GM19023 (cell line): ENCODE measurements around the gene ZBTB11.
"Not testable (repeated sequence)": the region's sequence is repeated elsewhere in the genome, so short reads cannot be mapped to it uniquely, and the experiment has no call there.

ENCODE experiments used
- ATAC-seq: cut with Tn5 transposase; IDR thresholded peaks from one replicate; pipeline ENCODE4 v1.9.1; 2021; ENCODE audit warnings: mild to moderate bottlenecking, moderate library complexity; ENCODE audit not compliant: unreplicated experiment

Gene ZBTB11

DNA sequence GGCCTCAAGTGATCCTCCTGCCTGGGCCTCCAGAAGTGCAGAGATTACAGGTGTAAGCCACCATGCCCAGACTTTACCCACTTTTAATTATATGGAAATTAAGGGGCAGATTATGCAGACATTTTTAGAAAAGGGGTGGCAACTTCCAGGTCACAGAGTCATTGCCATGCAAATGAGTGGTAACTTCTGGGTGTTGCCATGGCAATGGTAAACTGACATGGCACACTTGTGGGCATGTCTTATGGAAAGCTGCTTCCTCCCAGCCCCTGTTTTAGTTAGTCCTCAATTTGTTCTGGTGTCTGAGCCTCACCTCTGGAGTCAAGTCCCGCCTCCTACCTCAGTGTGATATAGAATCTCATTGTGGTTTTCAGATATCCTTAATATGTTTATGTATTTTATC is 53.3 kb downstream of the ZBTB11 start:
- no peak for ATAC-seq

DNA sequence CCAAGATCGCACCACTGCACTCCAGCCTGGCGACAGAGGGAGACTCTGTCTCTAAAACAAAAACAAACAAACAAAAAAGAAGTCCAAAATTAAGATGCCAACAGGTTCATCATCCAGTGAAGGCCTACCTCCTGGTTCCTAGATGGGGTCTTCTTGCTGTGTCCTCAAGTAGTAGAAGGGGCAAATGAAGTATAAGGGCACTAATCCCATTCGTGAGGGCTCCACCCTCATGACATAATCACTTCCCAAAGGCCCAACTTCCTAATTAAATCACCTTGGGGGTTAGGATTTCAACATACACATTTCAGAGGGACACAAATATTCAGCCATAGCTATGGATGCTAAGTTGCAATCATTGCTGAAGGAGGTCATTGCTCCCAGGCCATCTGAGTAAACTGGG is 57.2 kb downstream of the ZBTB11 start:
- no peak for ATAC-seq

DNA sequence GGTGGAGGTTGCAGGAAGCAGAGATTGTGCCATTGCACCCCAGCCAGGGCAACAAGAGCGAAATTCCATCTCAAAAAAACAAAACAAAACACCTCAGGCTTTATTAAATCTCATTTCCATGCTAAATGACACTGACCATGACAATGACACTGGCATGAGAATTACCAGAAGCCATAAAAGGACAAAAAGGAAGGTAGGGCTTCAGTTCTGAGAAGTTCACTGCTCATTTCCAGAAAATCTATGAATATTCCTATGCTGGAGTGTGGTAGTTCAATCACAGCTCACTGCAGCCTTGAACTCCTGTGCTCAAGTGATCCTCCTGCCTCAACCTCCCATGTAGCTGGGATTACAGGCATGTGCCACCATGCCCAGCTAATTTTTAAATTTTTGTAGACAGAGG is 58.2 kb downstream of the ZBTB11 start:
- no peak for ATAC-seq

DNA sequence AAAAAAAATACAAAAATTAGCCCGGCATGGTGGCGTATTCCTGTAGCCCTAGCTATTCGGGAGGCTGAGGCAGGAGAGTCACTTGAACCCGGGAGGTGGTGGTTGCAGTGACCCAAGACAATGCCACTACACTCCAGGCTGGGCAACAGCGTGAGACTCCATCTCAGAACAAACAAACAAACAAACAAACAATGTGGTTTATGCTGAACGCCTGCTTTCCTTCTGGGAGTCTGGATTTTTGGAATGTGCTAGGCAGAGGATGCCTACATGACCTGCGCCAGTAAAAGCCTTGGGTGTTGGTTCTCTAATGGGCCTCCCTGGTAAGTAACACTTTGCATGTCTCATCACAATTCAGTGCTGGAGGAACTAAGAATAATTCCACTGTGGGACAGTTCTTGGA is 59.5 kb downstream of the ZBTB11 start:
- ATAC-seq, result no peak

DNA sequence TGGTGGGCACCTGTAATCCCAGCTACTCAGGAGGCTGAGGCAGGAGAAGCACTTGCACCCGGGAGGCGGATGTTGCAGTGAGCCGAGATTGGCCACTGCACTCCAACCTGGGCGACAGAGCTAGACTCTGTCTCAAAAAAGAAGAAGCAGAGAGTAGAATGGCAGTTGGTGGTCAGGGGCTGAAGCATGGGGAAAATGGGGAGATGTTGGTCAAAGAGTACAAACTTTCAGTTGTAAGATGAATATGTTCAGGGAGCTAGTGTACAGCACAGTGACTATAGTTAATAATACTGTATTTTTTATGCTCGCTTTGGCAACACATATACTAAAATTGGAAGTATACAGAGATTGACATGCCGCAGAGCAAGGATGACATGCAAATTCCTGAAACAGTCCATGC is 61.4 kb downstream of the ZBTB11 start:
- ATAC-seq, result no peak

DNA sequence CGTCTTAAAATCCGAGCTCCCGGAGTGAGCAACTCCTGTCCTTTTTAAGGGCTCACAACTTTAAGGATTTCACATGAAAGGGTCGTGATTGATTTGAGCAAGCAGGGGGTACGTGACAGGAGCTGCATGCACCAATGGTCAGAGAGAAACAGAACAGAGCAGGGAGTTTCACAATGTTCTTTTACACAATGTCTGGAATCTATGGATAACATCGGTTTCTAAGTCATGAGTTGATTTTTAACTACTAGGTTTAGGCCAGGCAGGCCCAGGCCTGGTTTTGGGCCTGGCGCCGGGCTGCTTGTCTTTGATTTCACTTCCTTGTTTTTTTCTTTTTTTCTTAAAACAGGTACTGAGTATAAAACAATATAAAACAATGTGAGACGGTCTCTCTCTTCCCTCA is 63.9 kb downstream of the ZBTB11 start:
- not testable (repeated sequence) for ATAC-seq

DNA sequence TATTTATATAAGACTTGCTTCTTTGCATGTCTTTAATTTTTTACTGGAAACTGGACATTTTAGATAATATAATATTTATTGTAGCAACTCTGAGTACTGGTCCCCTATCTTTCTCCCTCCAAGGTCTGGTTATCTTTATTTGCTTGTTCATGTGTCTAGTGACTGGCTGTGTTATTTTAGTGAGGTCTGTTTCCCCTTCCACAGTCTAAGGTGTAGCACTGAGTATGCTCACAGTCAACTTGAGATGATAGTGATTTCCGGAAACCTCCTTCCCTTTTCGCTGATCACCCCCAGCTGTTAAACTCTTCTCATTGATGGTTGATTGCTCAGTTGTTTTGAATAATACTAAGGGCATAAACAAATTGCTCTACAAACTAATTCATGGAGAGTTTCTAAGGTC is 65.9 kb downstream of the ZBTB11 start:
- no peak for ATAC-seq

DNA sequence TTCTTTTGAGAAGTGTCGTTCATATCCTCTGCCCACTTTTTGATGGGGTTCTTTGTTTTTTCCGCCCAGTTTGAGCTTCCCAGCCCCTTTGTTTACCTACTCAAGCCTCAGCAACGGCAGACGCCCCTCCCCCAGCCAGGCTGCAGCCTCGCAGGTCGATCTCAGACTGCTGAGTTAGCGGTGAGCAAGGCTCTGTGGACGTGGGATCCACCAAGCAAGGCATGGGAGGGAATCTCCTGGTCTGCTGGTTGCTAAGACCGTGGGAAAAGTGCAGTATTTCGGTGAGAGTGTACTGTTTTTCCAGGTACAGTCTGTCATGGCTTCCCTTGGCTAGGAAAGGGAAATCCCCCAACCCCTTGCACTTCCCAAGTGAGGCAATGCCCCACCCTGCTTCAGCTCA is 71.5 kb downstream of the ZBTB11 start:
- ATAC-seq, result not testable (repeated sequence)

DNA sequence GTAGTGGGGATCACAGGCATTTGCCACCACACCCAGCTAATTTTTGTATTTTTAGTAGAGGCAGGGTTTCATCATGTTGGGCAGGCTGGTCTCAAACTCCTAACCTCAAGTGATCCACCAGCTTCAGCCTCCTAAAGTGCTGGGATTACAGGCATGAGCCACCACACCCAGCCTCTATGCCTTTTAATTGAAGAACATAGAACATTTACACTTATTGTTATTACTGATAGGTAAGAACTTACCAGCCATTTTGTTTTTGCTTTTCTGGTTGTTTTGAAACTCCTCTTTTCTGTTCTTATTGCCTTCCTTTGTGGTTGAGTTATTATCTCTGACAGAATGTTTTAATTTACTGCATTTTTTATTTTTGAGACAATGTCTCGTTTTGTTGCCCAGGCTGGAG is 73.7 kb downstream of the ZBTB11 start:
- ATAC-seq, result no peak

DNA sequence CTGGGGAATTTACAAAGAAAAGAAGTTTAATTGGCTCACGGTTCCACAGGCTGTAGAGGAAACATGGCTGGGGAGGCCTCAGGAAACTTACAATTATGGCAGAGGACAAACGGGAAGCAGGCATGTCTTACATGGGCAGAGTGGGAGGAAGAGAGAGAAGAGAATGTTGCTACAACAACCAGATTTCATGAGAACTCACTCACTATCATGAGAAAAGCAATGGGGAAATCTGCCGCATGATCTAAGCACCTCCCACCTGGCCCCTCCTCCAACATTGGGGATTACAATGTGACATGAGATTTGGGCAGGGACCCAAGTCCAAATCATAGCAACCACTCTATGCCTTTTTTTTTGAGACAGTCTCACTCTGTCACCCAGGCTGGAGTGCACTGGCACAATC is 74.2 kb downstream of the ZBTB11 start:
- no peak for ATAC-seq
